Activated T-helper 1 cell treated with Interleukin-2 at 50 U/mL for 16 hours (primary cell): ENCODE measurements around the gene ZNF106.

Experiments
- DNase-seq: peaks from one replicate; pipeline ENCODE4 v3.0.0-alpha.2; 2020; ENCODE audit warnings: low read depth

ZNF106 gene

GRCh38 chr15:42367041-42367440, 123.9 kb downstream of the ZNF106 start:
- DNase-seq, result no peak

- no peak for DNase-seq
These were observed 124.9 kb downstream of the ZNF106 start for GRCh38 chr15:42365921-42366550.

GRCh38 chr15:42364529-42364928, 126.4 kb downstream of the ZNF106 start:
- no peak for DNase-seq

GRCh38 chr15:42363942-42364341, 127.0 kb downstream of the ZNF106 start:
- DNase-seq, result no peak

- DNase-seq, result no peak
These were observed 127.5 kb downstream of the ZNF106 start for GRCh38 chr15:42363487-42363886.
